GM12878 (cell line): ENCODE data around the gene NOXA1. TPM values are rescaled to one million over a fixed set of nuclear protein-coding genes. Genes with fewer than 3 reads are reported as not detected.
"Not testable (repeated sequence)": the region's sequence is repeated elsewhere in the genome, so short reads cannot be mapped to it uniquely, and the experiment has no call there.

ENCODE experiments used
- ATAC-seq: fragments of 200-7000 bp; cut with Tn5 transposase; 3 replicates; pipeline ENCODE4 v1.9.1; 2020; ENCODE audit warnings: mild to moderate bottlenecking, moderate library complexity
- BruUV-seq: library from RNA; stranded (reverse); fragments of 400-500 nt; replicated peaks from 2 replicates; lab custom pipeline; 2021; lab: Mats Ljungman, UMichigan
- CTCF ChIA-PET: fragments of 300-600 bp; sonication (Branson Sonifier 250); formaldehyde crosslinking; extraction: SDS; loops from one replicate; lab custom pipeline; 2021; ENCODE audit warnings: inconsistent platforms; lab: Yijun Ruan, JAX
- POLR2A ChIA-PET: fragments of 350-600 bp; formaldehyde crosslinking; extraction: SDS; loops from one replicate; lab custom pipeline; 2021; ENCODE audit warnings: inconsistent platforms; lab: Charles Lee
- RAD21 ChIA-PET: fragments of 300-600 bp; sonication (Branson Sonifier 250); formaldehyde crosslinking; loops from one replicate; lab custom pipeline; 2023; ENCODE audit warnings: antibody characterized with exemption; ENCODE audit not compliant: unreplicated experiment; lab: Charles Lee
- SMC1A ChIA-PET: fragments of 300-600 bp; sonication (Branson Sonifier 250); formaldehyde crosslinking; loops from one replicate; lab custom pipeline; 2023; ENCODE audit not compliant: unreplicated experiment, uncharacterized antibody; lab: Charles Lee
- DNase-seq: peaks from one replicate; pipeline ENCODE4 v3.0.0-alpha.2; 2011; ENCODE audit warnings: low read depth, low spot score
- FAIRE-seq: peaks from 3 replicates; lab custom pipeline; 2011; peaks lifted over from hg19 to GRCh38; lab: Jason Lieb, UNC
- H2AFZ ChIP-seq: 2 replicates; pipeline ENCODE4 v1.6.0; 2011; ENCODE audit warnings: low read depth, low read length, control low read depth; ENCODE audit not compliant: control insufficient read depth
- H3K27ac ChIP-seq: 2 replicates; pipeline ENCODE4 v1.5.1; 2011; ENCODE audit warnings: control low read depth; ENCODE audit not compliant: control insufficient read depth, insufficient read depth
- H3K27me3 ChIP-seq, 2 experiments: replicated peaks in 1 of 2; 2 replicates each; pipeline versions ENCODE4 v1.6.0 to v1.6.1; 2011; ENCODE audit warnings: low read length in 1 of 2; ENCODE audit not compliant: control insufficient read depth in 2 of 2, insufficient read depth in 2 of 2
- H3K36me3 ChIP-seq, 2 experiments: 2 replicates each; pipeline ENCODE4 v1.5.1; 2011; ENCODE audit warnings: low read length in 1 of 2; ENCODE audit not compliant: control insufficient read depth in 2 of 2, insufficient read depth in 2 of 2
- H3K4me1 ChIP-seq: 2 replicates; pipeline ENCODE4 v1.6.1; 2011; ENCODE audit warnings: mild to moderate bottlenecking, low read length, moderate library complexity, mixed read lengths; ENCODE audit not compliant: control insufficient read depth, insufficient read depth
- H3K4me2 ChIP-seq: 2 replicates; pipeline ENCODE4 v1.6.0; 2011; ENCODE audit warnings: control low read depth; ENCODE audit not compliant: control insufficient read depth, insufficient read depth
- H3K4me3 ChIP-seq: fragments of 200-600 bp; sonication (generic); 2 replicates; pipeline ENCODE4 v1.5.1; 2016
- H3K79me2 ChIP-seq: 2 replicates; pipeline ENCODE4 v1.6.0; 2011; ENCODE audit warnings: low read length; ENCODE audit not compliant: control insufficient read depth, insufficient read depth
- H3K9ac ChIP-seq: 2 replicates; pipeline ENCODE4 v1.8.0; 2011; ENCODE audit warnings: low read length, control low read depth, mixed read lengths; ENCODE audit not compliant: control insufficient read depth, insufficient read depth
- H3K9me3 ChIP-seq: replicated peaks from 3 replicates; pipeline ENCODE4 v1.5.1; 2011; ENCODE audit warnings: mild to moderate bottlenecking, low read length; ENCODE audit not compliant: control insufficient read depth, insufficient read depth
- H4K20me1 ChIP-seq: 2 replicates; pipeline ENCODE4 v1.6.0; 2011; ENCODE audit not compliant: control insufficient read depth, insufficient read depth
- EZH2 ChIP-seq: IDR thresholded peaks from 2 replicates; pipeline ENCODE4 v1.6.1; 2012; ENCODE audit warnings: low read depth, mild to moderate bottlenecking, control low read depth, inconsistent platforms, low read length, borderline replicate concordance; ENCODE audit not compliant: control insufficient read depth
- SUPT20H ChIP-seq: IDR thresholded peaks from 2 replicates; pipeline ENCODE4 v1.6.1; 2011; ENCODE audit warnings: low read depth, mild to moderate bottlenecking, low read length, moderate library complexity, borderline replicate concordance; ENCODE audit not compliant: control insufficient read depth
- ZNF622 ChIP-seq: fragments of 450-650 bp; IDR thresholded peaks from 2 replicates; pipeline ENCODE4 v1.6.1; 2017; ENCODE audit warnings: mild to moderate bottlenecking, inconsistent platforms
- WGBS: methylation state at CpG from one replicate; pipeline ENCODE4 v1.1.6; 2016; ENCODE audit warnings: low lambda C conversion rate; ENCODE audit not compliant: insufficient replicate concordance, insufficient coverage; ENCODE audit errors: missing lambda C conversion rate; 5-methylcytosine and 5-hydroxymethylcytosine counted together
- in situ Hi-C: fragments of 300-500 bp; cut with MboI; formaldehyde crosslinking; loops from 9 replicates; pipeline ENCODE4 v1.14.3; 2018; ENCODE audit warnings: mixed read lengths
- intact Hi-C: fragments of 100-400 bp; cut with micrococcal nuclease; formaldehyde crosslinking; loops from one replicate; pipeline ENCODE4 v1.14.2; 2022; ENCODE audit not compliant: unreplicated experiment
- polyA plus RNA-seq, 11 experiments: library from polyadenylated mRNA; depleted of rRNA in 4 of 11; unstranded in 6 of 11; stranded (reverse) in 5 of 11; fragments of >200 nt; fragmentation: Nextera tagmentation in 4 of 11; fragmentation: Illumina TruSeq in 1 of 11; extraction: Ambion mirVana in 4 of 11; extraction: Trizol in 1 of 11; gene quantifications; 1 replicate in 1 of 11; 2 replicates in 10 of 11; pipeline versions ENCODE4 v1.2.1 to v1.2.3, GENCODE V29; 2011 to 2016; ENCODE audit warnings: inconsistent platforms in 2 of 11, missing spikeins in 2 of 11, low read depth in 1 of 11
- total RNA-seq, 4 experiments: library from RNA; depleted of rRNA in 3 of 4; stranded (reverse); fragments of >200 nt in 3 of 4; fragmentation: Illumina TruSeq in 1 of 4; extraction: Trizol in 1 of 4; gene quantifications; 2 replicates each; pipeline versions ENCODE4 v1.2.1 to v1.2.3, GENCODE V29; 2013 to 2021
- TF ChIP-seq, protein P1 (sequence below): IDR thresholded peaks from 2 replicates; pipeline ENCODE4 v1.6.1; 2012; ENCODE audit warnings: low read depth, low read length, improper control_type of control experiment

The NOXA1 gene
- total and polyA plus RNA-seq, 10 of the 15 experiments (the other 5 are each of a cell fraction or from before 2014, with no cell fraction given), result 0.08 to 0.20 TPM; not detected in 8

DNA sequence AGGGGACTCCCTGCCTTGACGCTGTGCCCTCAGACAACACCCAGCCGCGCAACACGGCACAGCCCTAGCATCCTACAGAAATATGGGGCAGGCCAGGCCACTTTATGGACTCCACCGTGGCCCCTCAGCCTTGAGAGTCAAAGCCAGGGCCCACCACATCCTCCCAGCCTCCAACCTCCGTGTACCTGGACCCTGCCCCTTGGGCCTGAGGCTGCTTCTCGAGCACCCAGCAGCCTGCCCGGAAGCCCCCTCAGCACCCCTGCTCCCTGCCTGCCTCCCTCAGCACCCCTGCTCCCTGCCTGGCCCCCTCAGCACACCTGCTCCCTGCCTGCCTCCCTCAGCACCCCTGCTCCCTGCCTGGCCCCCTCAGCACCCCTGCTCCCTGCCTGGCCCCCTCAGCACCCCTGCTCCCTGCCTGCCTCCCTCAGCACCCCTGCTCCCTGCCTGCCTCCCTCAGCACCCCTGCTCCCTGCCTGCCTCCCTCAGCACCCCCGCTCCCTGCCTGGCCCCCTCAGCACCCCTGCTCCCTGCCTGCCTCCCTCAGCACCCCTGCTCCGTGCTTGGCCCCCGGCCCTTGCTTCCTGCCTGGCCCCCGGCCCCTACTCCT lies 36.6 kb upstream of the NOXA1 start:
- intact Hi-C loops, H3K9ac ChIP-seq, SMC1A ChIA-PET, DNase-seq, BruUV-seq, ATAC-seq, H3K36me3 ChIP-seq, RAD21 ChIA-PET, H3K4me3 ChIP-seq, H3K27me3 ChIP-seq, POLR2A ChIA-PET, H3K4me1 ChIP-seq, FAIRE-seq, H2AFZ ChIP-seq, H4K20me1 ChIP-seq, H3K27ac ChIP-seq, H3K4me2 ChIP-seq, H3K9me3 ChIP-seq, CTCF ChIA-PET, H3K79me2 ChIP-seq, in situ Hi-C loops: not testable (repeated sequence)
- WGBS, result 55% methylated on average over 12 of the region's 12 CpGs

DNA sequence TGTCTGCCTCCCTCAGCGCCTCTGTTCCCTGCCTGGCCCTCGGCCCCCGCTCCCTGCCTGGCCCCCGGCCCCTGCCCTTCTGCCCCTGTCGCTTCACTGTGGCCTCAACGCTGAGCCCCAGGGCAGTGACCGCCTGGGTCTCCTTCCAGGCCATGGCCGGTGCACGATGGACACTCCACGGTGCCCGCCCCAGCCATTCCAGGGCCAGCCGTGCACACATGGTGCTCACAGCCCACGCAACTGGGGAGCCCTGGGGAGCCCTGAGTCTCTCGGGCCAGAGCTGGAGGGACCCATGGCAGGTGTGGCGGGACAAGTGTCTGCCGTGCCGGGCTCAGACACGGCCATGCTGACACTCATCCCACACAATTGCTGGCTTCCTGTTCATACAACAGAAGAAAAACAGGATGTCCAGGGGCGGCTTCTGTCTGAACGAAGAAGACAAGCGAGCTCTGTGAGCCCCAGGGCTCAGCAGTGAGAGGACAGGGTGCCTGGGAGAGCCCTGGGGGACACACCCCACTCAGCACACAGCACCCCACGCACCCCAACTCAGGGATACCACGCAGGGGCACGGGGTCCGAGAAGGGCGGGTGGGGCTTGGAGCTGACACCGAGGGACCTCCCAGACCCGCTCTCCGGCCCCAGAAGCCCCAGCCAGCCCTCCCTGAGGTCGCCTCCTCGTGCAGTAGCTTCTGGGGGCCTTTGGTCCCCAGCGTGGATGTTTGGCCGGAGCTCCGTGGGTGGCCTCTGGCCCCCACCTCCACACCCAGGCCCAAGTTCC lies 35.9 kb upstream of the NOXA1 start:
- Histone ChIP-seq H3K36me3 (no peaks in the 10 kb centered on the region), H3K4me2 (no peak overlapping the region), H3K27ac (no peak overlapping the region), H2AFZ (no peak overlapping the region), H3K9me3 (no peaks in the 10 kb centered on the region), H4K20me1 (no peaks in the 10 kb centered on the region), H3K4me1 (no peaks in the 10 kb centered on the region), H3K27me3 (no peaks in the 10 kb centered on the region), H3K79me2 (no peaks in the 10 kb centered on the region), H3K9ac (no peak overlapping the region), H3K4me3 (no peak overlapping the region)
- no TSS peak for BruUV-seq
- ChIA-PET POLR2A (no interaction called here), RAD21 (no interaction called here), CTCF (no interaction called here), SMC1A (no interaction called here)
- DNase-seq, result no peak
- WGBS, result 55% methylated on average over 29 of the region's 34 CpGs
- no peak for ATAC-seq
- TF ChIP-seq, protein P1, sequence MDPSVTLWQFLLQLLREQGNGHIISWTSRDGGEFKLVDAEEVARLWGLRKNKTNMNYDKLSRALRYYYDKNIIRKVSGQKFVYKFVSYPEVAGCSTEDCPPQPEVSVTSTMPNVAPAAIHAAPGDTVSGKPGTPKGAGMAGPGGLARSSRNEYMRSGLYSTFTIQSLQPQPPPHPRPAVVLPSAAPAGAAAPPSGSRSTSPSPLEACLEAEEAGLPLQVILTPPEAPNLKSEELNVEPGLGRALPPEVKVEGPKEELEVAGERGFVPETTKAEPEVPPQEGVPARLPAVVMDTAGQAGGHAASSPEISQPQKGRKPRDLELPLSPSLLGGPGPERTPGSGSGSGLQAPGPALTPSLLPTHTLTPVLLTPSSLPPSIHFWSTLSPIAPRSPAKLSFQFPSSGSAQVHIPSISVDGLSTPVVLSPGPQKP, result no peak
- TF ChIP-seq ZNF622 (no peak), SUPT20H (no peak), EZH2 (no peak)
- FAIRE-seq, result no peak
- intact Hi-C loops, result no loop called here
- in situ Hi-C loops, result no loop called here
